Measurements from ENCODE around the gene CYFIP2. TPM values are rescaled to one million over a fixed set of nuclear protein-coding genes. Genes with fewer than 3 reads are reported as not detected.

CYFIP2 gene
- total RNA-seq, 1 experiment from 2014 or later = 45.1 TPM

DNA sequence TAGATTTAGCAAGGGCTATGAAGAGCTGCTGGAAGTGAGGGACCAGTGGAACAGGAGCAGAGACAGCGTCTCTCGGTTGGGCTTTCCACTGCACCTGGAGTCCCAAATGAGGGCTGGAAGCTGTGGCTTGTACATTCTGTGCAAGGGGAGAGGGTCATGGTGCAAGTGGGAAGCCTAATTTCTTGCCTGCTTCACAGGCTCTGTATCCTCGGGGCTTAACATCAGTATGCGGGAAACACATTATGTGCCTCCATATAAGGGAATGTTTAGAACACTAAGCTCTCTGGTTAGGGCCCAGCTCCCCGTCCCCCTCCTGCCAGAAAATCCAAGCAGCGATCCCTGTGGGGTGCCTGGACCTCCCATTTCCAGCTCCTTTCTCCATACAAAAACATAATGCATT lies 105.0 kb downstream of the CYFIP2 start:
- Histone ChIP-seq H3K4me2 (ENCODE audit: low read length) (no peak overlapping the region), H4K20me1 (ENCODE audit: insufficient read depth) (no peaks in the 10 kb centered on the region), H3K9me3 (ENCODE audit: control insufficient read depth in 1 of 2, insufficient read depth in 1 of 2, low read depth in 1 of 2, low read length in 2 of 2) (no peaks in the 10 kb centered on the region), H3K4me1 (ENCODE audit: control insufficient read depth in 1 of 2, insufficient read depth in 2 of 2, low read length in 2 of 2) (no peaks in the 10 kb centered on the region), H3K36me3 (ENCODE audit: control insufficient read depth in 1 of 2, insufficient read depth in 2 of 2, low read length in 2 of 2) (no peaks in the 10 kb centered on the region), H3K9ac (ENCODE audit: low read length) (no peak overlapping the region), H3K79me2 (ENCODE audit: insufficient read depth, low read length) (no peaks in the 10 kb centered on the region), H2AFZ (ENCODE audit: low read depth, low read length, poor library complexity, severe bottlenecking) (no peak overlapping the region), H3K9me2 (ENCODE audit: insufficient read depth) (no peaks in the 10 kb centered on the region), H3K27me3 (ENCODE audit: insufficient read depth, low read length) (no peaks in the 10 kb centered on the region), H3K4me3 (replicated peaks in 1 of 2; ENCODE audit: low read depth in 1 of 2, low read length in 2 of 2) (no peak overlapping the region), H3K27ac (ENCODE audit: low read depth, low read length) (no peak overlapping the region)
- CTCF ChIA-PET = interaction anchor here (1.1 kb wide), 1 partner anchor 101 kb away, joined by 5 read pairs; no protein-coding TSS in a partner anchor
- RAD21 ChIA-PET (ENCODE audit: low non-redundant PET in 1 of 2, low total read pairs in 2 of 2, uncharacterized antibody in 2 of 2, unreplicated experiment in 2 of 2) = no interaction called here
- intact Hi-C loops (cut with micrococcal nuclease) = no loop called here
- TF ChIP-seq TCF7L2 (IDR thresholded peaks at IDR 0.05; ENCODE audit: borderline replicate concordance, extremely low read depth, insufficient read depth, insufficient read length) = no peak
- no peak for TF ChIP-seq CTCF (IDR thresholded peaks at IDR 0.05 in 2 of 3, conservative IDR thresholded peaks at IDR 0.05 in 1 of 3; ENCODE audit: borderline replicate concordance in 1 of 3, insufficient read depth in 1 of 3, low read depth in 2 of 3, low read length in 2 of 3)
- TF ChIP-seq ZBTB33 (IDR thresholded peaks at IDR 0.05; ENCODE audit: extremely low read depth, insufficient replicate concordance, low read length) = no peak
- TF ChIP-seq JUND (IDR thresholded peaks at IDR 0.05) = no peak
- TF ChIP-seq REST (IDR thresholded peaks at IDR 0.05; ENCODE audit: low read depth) = no peak
- no peak for TF ChIP-seq SP1 (IDR thresholded peaks at IDR 0.05; ENCODE audit: low read depth)
- TF ChIP-seq POLR2A (IDR thresholded peaks at IDR 0.05; ENCODE audit: borderline replicate concordance, extremely low read depth, insufficient read depth, insufficient read length) = no peak
- TF ChIP-seq ATF3 (IDR thresholded peaks at IDR 0.05) = no peak
- TF ChIP-seq EZH2phosphoT487 (IDR thresholded peaks at IDR 0.05; ENCODE audit: borderline replicate concordance) = no peak
- ATAC-seq (no peak), DNase-seq (ENCODE audit: low read depth, low spot score) (no peak)
- POLR2A ChIA-PET = no interaction called here
- BruUV-seq (replicated peaks) = no TSS peak

All from HCT116 (cell line).